NCI-H146 treated with DMSO at 0.1 percent for 48 hours (cell line): Measurements from ENCODE around the gene SEC14L1.
"Not testable (repeated sequence)": the region's sequence is repeated elsewhere in the genome, so short reads cannot be mapped to it uniquely, and the experiment has no call there.

Experiments used
- DNase-seq: peaks from one replicate; lab custom pipeline; 2025; ENCODE audit not compliant: unreplicated experiment; lab: John Stamatoyannopoulos, UW

Gene SEC14L1

DNA sequence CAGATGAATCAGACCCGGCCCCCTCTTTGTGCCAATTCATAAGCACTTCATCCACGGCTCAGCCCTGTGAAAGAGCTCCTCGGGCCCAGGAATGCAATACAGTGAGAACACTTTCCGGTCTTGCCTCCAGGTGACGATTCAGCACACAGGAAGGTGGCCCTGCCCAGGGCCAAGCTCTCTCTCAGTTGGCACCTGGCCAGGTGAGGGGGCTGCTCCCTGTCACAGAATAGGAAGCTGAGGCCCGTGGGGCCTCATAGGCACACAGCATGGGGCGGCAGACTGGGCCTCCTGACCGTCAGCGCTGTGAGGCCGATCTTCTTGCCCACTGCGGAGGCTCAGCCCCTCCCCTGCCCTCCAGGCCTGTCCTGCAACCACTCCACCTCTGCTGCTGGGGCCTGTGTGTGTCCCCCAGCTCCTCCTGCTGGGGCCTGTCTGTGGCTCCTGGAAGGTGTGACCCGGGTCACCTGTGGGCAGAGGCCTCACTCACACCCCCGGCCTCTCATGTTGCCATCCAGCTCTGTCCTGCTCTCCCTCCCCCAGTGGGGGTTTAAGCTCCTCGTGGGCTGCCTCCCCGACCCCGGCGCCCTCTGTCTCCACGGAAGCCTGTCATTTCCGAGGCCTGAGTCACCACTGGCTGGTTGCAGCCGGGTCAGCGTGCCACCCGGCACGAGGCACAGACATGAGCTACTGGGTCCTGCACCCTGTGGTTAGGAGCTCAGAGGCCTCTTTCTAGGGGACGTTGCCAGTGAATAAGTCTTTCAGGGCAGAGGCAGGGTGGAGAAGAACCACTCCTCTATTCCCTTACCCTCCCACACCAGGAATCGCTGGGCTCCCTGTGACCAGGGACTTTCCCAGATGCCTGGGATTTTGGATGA lies 114.4 kb downstream of the SEC14L1 start:
- no peak for DNase-seq

DNA sequence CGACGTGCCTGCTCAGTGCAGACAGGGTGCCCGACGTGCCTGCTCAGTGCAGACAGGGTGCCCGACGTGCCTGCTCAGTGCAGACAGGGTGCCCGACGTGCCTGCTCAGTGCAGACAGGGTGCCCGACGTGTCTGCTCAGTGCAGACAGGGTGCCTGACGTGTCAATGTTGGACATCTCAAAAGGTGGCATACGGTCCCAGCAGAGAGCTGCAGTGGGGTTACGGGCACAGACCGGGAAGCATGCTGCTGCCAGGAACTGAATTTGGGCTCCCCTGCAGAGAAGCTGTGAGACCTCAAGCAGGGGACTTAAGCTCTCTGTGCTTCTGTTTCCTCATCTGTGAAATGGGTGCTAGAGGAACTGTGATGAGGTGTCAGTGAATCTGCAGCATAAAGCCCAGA lies 115.2 kb downstream of the SEC14L1 start:
- not testable (repeated sequence) for DNase-seq

DNA sequence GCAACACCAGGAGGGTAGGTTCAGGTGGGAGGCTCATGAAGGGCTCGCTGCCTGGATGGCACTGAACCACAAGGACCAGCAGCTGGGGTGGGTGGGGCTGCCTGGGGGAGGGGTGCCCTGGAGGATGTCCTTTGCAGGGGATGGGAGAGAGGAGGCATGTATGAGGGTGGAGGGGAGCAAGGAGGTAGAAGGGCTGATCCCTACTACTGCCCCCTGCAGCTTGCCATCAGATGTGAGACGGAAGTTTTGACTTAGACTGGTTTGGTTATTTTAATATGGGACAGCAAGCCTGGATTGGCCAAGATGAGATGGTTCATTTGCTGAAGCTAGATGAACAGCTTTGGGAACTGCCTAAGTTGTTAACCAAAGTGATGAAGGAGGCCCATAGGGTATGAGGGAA lies 115.9 kb downstream of the SEC14L1 start:
- DNase-seq = no peak

DNA sequence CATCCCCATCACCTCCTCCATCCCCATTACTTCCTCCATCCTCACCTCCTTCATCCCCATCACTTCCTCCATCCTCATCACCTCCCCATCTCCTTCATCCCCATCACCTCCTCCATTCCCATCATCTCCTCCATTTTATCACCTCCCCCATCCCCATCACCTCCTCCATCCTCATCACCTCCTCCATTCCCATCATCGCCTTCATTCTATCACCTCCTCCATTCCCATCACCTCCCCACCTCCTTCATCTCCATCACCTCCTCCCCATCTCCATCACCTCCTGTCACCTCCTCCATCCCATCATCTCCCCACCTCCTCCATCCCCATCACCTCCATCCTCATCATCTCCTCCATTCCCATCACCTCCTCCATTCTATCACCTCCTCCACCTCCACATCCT lies 116.4 kb downstream of the SEC14L1 start:
- DNase-seq = no peak

DNA sequence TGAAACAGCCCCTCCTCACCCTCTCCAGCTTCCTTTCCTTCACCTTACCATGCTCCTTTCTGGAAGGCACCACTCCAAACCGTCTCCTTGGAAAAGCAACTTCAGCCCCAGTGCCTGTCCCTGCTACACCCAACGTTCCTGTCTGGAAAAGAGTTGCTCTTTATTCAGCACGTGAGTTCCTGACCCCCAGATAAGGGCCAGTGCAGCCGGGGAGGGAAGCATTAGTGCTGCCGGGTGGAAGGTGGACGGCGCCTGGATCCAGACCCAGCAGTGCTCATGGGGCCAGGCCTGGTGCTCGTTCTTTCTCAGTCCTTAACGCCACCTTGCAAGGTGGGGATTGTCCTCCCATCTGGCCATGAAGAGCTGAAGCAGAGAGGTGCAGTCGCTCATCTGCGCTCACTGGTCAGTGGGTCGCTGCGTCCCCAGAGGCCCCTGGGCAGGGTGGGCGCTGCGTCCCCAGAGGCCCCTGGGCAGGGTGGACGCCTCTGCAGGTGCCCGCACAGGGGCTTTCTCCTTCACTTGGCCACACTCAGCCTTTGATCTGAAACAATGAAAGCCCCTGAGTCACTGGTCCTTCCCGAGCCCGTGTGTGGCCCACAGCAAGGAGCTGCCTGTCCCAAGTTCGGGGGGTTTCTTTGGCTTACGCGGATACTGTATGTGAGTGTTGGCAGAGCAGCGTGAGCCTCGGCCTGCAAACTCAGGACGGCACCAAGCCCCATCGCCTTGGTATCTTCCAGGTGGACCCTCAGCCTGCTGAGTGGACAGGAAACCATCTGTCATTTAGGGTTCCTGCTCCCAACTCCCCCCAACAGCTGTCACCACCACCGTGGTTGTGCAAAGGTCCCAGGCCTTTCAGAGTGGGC lies 117.1 kb downstream of the SEC14L1 start:
- DNase-seq = no peak

DNA sequence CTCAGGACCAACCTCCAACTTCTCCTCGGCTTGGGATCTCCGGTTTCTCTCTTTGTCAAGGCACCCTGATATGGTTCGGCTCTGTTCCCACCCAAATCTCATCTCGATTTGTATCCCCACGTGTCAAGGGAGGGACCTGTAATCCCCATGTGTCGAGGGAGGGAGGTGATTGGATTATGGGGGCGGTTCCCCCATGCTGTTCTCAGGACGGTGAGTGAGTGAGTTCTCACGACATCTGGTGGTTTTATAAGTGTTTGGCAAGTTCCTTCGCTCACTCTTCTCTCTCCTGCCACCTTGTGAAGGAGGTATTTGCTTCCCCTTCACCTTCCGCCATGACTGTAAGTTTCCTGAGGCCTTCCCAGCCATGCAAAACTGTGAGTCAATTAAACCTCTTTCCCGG lies 117.9 kb downstream of the SEC14L1 start:
- DNase-seq = no peak

DNA sequence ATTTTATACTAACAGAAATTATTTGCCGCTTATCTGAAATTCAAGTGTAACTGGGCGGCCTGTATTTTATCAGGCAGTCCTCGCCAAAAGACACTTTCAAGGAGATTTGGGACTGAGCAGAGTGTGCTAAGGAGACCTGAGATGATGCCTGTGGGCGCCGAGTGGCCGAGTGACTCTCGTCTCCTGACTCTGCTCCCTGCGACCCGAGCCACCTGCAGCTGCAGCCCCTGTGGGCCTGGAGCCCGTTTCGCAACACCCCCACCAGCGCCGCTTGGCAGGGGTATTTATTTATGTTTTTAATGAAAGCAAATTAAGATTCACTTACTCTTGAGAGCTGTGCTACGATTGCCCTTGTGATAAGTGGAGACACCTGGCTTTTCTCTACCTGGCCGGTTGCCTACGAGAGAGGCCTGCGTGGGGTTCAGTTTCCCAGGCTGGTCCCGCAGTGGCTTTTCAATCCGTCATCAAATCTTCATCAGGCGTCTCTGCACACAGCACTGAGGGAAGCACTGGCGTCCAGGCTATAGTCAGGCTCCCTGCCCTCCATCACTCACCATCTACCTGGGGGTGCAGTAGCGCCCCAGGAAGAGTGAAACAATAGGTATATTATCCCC lies 124.0 kb downstream of the SEC14L1 start:
- DNase-seq = peak; percentile 28

DNA sequence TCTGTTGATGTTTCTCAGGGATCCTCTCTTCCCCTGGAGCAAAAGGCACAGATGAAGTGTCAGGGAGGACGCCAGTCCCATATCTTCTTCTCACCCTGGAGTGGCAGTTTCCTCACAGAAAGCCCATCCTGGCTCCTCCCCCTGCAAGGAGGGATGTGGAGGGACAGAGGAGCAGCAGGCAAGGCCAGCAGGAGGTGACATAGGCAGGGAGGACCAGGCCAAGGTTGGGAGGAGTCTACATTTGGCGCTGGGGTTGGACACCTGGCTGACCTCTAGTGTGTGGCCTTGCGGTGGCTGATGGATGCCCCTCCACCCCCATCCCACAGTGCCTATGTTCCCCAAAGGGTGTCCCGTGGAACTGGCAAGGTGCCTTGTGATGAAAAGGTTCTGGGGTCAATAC lies 125.4 kb downstream of the SEC14L1 start:
- no peak for DNase-seq
